GM23338 (cell line): ENCODE measurements around the gene MCTP1. TPM values are rescaled to one million over a fixed set of nuclear protein-coding genes. Genes with fewer than 3 reads are reported as not detected.

Experiments
- ATAC-seq: fragments of 200-7000 bp; cut with Tn5 transposase; 3 replicates; pipeline ENCODE4 v1.9.1; 2020
- DNase-seq: peaks from one replicate; pipeline ENCODE4 v3.0.0-alpha.2; 2015; ENCODE audit warnings: low spot score
- H2AFZ ChIP-seq: fragments of 200-600 bp; sonication (generic); 2 replicates; pipeline ENCODE4 v1.8.0; 2016; ENCODE audit warnings: antibody characterized with exemption, mild to moderate bottlenecking, moderate library complexity
- H3F3A ChIP-seq: fragments of 200-600 bp; sonication (generic); replicated peaks from 2 replicates; pipeline ENCODE4 v1.8.0; 2017; ENCODE audit warnings: antibody characterized with exemption, mixed run types, low read depth
- H3K27ac ChIP-seq: fragments of 200-600 bp; sonication (generic); 2 replicates; pipeline ENCODE4 v1.6.1; 2016; ENCODE audit warnings: low read depth
- H3K27me3 ChIP-seq: fragments of 200-600 bp; sonication (generic); 2 replicates; pipeline ENCODE4 v1.8.0; 2016; ENCODE audit warnings: mild to moderate bottlenecking, mixed run types, moderate library complexity; ENCODE audit not compliant: insufficient read depth
- H3K36me3 ChIP-seq: fragments of 200-600 bp; sonication (generic); 2 replicates; pipeline ENCODE4 v1.8.0; 2016; ENCODE audit warnings: mild to moderate bottlenecking; ENCODE audit not compliant: insufficient read depth
- H3K4me1 ChIP-seq: fragments of 200-600 bp; sonication (generic); 2 replicates; pipeline ENCODE4 v1.8.0; 2016; ENCODE audit warnings: mild to moderate bottlenecking, moderate library complexity; ENCODE audit not compliant: insufficient read depth
- H3K4me2 ChIP-seq: fragments of 200-600 bp; sonication (generic); 2 replicates; pipeline ENCODE4 v1.7.1; 2017; ENCODE audit warnings: mixed run types
- H3K4me3 ChIP-seq: fragments of 200-600 bp; sonication (generic); 2 replicates; pipeline ENCODE4 v1.6.1; 2016; ENCODE audit warnings: mixed run types
- H3K79me2 ChIP-seq: fragments of 200-600 bp; sonication (generic); replicated peaks from 2 replicates; pipeline ENCODE4 v1.8.0; 2017; ENCODE audit warnings: mild to moderate bottlenecking; ENCODE audit not compliant: insufficient read depth
- H3K9me2 ChIP-seq: fragments of 200-600 bp; sonication (generic); 2 replicates; pipeline ENCODE4 v1.8.0; 2017; ENCODE audit not compliant: insufficient read depth
- H4K20me1 ChIP-seq: fragments of 200-600 bp; sonication (generic); replicated peaks from 2 replicates; pipeline ENCODE4 v1.8.0; 2017; ENCODE audit warnings: mild to moderate bottlenecking; ENCODE audit not compliant: insufficient read depth
- H3K27ac Mint-ChIP-seq: 2 replicates; pipeline ENCODE4 v1.8.0; 2020; ENCODE audit warnings: inconsistent platforms, mild to moderate bottlenecking, moderate library complexity, mixed read lengths
- H3K27me3 Mint-ChIP-seq: 3 replicates; pipeline ENCODE4 v1.8.0; 2022; ENCODE audit warnings: low read depth, mild to moderate bottlenecking, moderate library complexity, mixed read lengths, inconsistent platforms; ENCODE audit not compliant: insufficient read depth, poor library complexity
- H3K36me3 Mint-ChIP-seq: 3 replicates; pipeline ENCODE4 v1.8.0; 2021; ENCODE audit warnings: low read depth, mild to moderate bottlenecking, inconsistent platforms, moderate library complexity, mixed read lengths
- H3K4me1 Mint-ChIP-seq: 3 replicates; pipeline ENCODE4 v1.8.0; 2020; ENCODE audit warnings: mild to moderate bottlenecking, inconsistent platforms, mixed read lengths
- H3K4me3 Mint-ChIP-seq: 3 replicates; pipeline ENCODE4 v1.8.0; 2021; ENCODE audit warnings: moderate library complexity, mild to moderate bottlenecking, inconsistent platforms, mixed read lengths
- H3K9me3 Mint-ChIP-seq: 3 replicates; pipeline ENCODE4 v1.8.0; 2020; ENCODE audit warnings: moderate library complexity, mild to moderate bottlenecking, inconsistent platforms, mixed read lengths
- EZH2 ChIP-seq: fragments of 200-600 bp; sonication (generic); IDR thresholded peaks from one replicate; pipeline ENCODE4 v1.8.0; 2017; ENCODE audit warnings: antibody characterized with exemption, mild to moderate bottlenecking, low read depth; ENCODE audit not compliant: unreplicated experiment
- EZH2phosphoT487 ChIP-seq: fragments of 200-600 bp; sonication (generic); IDR thresholded peaks from one replicate; pipeline ENCODE4 v1.8.1; 2018; ENCODE audit warnings: antibody characterized with exemption; ENCODE audit not compliant: unreplicated experiment
- JUNB ChIP-seq: IDR thresholded peaks from one replicate; pipeline ENCODE4 v1.6.1; 2016; ENCODE audit warnings: antibody characterized with exemption; ENCODE audit not compliant: unreplicated experiment
- NANOG ChIP-seq: IDR thresholded peaks from 2 replicates; pipeline ENCODE4 v1.6.1; 2016; ENCODE audit warnings: antibody characterized with exemption, borderline replicate concordance
- ZNF114 ChIP-seq: fragments of 250-450 bp; sonication (Bioruptor Pico); IDR thresholded peaks from 2 replicates; pipeline ENCODE4 v1.5.0; 2020; ENCODE audit warnings: mild to moderate bottlenecking, moderate library complexity
- ZNF331 ChIP-seq: fragments of 250-450 bp; sonication (Bioruptor Pico); IDR thresholded peaks from 2 replicates; pipeline ENCODE4 v1.5.0; 2020; ENCODE audit warnings: low read depth, mild to moderate bottlenecking, moderate library complexity
- polyA plus RNA-seq: library from polyadenylated mRNA; unstranded; fragments of >200 nt; fragmentation: Nextera tagmentation; extraction: Ambion mirVana; gene quantifications from 2 replicates; pipeline ENCODE4 v1.2.1, GENCODE V29; 2016
- total RNA-seq: library from RNA; depleted of rRNA; stranded (reverse); fragments of >200 nt; shearing (Covaris generic); gene quantifications from 2 replicates; pipeline ENCODE4 v1.2.3, GENCODE V29; 2014
- TF ChIP-seq, protein P1 (sequence below): IDR thresholded peaks from one replicate; pipeline ENCODE4 v1.6.1; 2018; ENCODE audit warnings: antibody characterized with exemption; ENCODE audit not compliant: unreplicated experiment
- TF ChIP-seq, protein P2 (sequence below), 2 experiments: fragments of 200-600 bp in 1 of 2; sonication (generic) in 1 of 2; conservative IDR thresholded peaks; 2 replicates each; pipeline versions ENCODE4 v1.5.1 to v1.6.1; 2016 to 2017; ENCODE audit warnings: antibody characterized with exemption in 2 of 2, low read depth in 2 of 2, mild to moderate bottlenecking in 2 of 2, moderate library complexity in 1 of 2

The MCTP1 gene
- total and polyA plus RNA-seq, 2 experiments from 2014 or later = 3.7 to 4.2 TPM

- TF ChIP-seq, protein P1, sequence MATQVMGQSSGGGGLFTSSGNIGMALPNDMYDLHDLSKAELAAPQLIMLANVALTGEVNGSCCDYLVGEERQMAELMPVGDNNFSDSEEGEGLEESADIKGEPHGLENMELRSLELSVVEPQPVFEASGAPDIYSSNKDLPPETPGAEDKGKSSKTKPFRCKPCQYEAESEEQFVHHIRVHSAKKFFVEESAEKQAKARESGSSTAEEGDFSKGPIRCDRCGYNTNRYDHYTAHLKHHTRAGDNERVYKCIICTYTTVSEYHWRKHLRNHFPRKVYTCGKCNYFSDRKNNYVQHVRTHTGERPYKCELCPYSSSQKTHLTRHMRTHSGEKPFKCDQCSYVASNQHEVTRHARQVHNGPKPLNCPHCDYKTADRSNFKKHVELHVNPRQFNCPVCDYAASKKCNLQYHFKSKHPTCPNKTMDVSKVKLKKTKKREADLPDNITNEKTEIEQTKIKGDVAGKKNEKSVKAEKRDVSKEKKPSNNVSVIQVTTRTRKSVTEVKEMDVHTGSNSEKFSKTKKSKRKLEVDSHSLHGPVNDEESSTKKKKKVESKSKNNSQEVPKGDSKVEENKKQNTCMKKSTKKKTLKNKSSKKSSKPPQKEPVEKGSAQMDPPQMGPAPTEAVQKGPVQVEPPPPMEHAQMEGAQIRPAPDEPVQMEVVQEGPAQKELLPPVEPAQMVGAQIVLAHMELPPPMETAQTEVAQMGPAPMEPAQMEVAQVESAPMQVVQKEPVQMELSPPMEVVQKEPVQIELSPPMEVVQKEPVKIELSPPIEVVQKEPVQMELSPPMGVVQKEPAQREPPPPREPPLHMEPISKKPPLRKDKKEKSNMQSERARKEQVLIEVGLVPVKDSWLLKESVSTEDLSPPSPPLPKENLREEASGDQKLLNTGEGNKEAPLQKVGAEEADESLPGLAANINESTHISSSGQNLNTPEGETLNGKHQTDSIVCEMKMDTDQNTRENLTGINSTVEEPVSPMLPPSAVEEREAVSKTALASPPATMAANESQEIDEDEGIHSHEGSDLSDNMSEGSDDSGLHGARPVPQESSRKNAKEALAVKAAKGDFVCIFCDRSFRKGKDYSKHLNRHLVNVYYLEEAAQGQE = no peak
- no peak for TF ChIP-seq EZH2
- TF ChIP-seq ZNF114 (CRISPR knock-in tag) = no peak
- TF ChIP-seq NANOG = no peak
- no peak for TF ChIP-seq JUNB
Measured at GRCh38 chr5:94788527-94788926, 496.4 kb downstream of the MCTP1 start (continued).

GRCh38 chr5:94784536-94785505 lies 500.1 kb downstream of the MCTP1 start:
- no peaks in the 10 kb centered on the region for H3K27me3 Mint-ChIP-seq
- Histone ChIP-seq H3K4me2 (no peak overlapping the region), H3K36me3 (no peaks in the 10 kb centered on the region), H2AFZ (no peak overlapping the region), H3K4me1 (peaks cover 10% of the 10 kb centered on the region; the same call in 1 of the 2 replicates), H3K27ac (no peak overlapping the region), H4K20me1 (no peaks in the 10 kb centered on the region), H3K79me2 (no peaks in the 10 kb centered on the region), H3K4me3 (no peak overlapping the region), H3K27me3 (no peaks in the 10 kb centered on the region), H3F3A (no peaks in the 10 kb centered on the region), H3K9me2 (no peaks in the 10 kb centered on the region)
- H3K4me1 Mint-ChIP-seq = peaks cover 6% of the 10 kb centered on the region
- no peak for DNase-seq
- no peak for ATAC-seq
- H3K27ac Mint-ChIP-seq = no peak overlapping the region
- no peaks in the 10 kb centered on the region for H3K9me3 Mint-ChIP-seq
- H3K4me3 Mint-ChIP-seq = no peak overlapping the region
- TF ChIP-seq ZNF331 (CRISPR knock-in tag) = no peak
- TF ChIP-seq, protein P2, sequence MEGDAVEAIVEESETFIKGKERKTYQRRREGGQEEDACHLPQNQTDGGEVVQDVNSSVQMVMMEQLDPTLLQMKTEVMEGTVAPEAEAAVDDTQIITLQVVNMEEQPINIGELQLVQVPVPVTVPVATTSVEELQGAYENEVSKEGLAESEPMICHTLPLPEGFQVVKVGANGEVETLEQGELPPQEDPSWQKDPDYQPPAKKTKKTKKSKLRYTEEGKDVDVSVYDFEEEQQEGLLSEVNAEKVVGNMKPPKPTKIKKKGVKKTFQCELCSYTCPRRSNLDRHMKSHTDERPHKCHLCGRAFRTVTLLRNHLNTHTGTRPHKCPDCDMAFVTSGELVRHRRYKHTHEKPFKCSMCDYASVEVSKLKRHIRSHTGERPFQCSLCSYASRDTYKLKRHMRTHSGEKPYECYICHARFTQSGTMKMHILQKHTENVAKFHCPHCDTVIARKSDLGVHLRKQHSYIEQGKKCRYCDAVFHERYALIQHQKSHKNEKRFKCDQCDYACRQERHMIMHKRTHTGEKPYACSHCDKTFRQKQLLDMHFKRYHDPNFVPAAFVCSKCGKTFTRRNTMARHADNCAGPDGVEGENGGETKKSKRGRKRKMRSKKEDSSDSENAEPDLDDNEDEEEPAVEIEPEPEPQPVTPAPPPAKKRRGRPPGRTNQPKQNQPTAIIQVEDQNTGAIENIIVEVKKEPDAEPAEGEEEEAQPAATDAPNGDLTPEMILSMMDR (conservative IDR thresholded peaks at IDR 0.05; ENCODE audit: low read depth in 2 of 2) = peak in 1 of 2 experiments; percentile 46; a peak in 3 of 4 replicates
- TF ChIP-seq EZH2phosphoT487 = no peak
- H3K36me3 Mint-ChIP-seq = no peaks in the 10 kb centered on the region
